HG02642 (cell line): ENCODE results near the gene CERS6.
"Not testable (repeated sequence)": the region's sequence is repeated elsewhere in the genome, so short reads cannot be mapped to it uniquely, and the experiment has no call there.

Experiments
- ATAC-seq: cut with Tn5 transposase; IDR thresholded peaks from one replicate; pipeline ENCODE4 v1.9.1; 2021; ENCODE audit warnings: mild to moderate bottlenecking; ENCODE audit not compliant: unreplicated experiment, poor library complexity

The CERS6 gene

DNA sequence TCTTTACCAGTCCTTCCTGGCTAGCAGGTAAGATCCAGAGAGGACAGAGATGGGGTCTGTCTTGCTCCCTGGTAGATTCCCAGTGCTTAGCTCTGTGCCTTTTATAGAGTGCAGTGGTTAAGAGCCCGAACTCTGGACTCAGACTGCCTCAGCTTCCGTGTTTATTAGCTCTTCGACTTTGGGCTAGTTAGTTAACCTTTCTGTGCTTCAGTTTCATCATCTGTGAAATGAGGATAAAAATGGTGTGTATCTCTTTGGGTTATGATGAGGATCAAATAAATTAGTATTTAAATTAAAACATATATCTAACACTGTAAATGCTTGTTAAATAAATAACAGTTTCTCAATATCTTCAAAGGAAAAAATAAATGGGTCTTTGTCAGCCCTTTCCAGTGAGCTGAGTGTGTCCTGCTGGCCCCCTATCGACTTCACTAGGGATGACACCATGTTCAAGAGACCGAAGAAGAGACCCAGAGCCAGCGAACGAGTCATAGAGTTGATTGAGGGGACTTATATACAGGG is 38.2 kb downstream of the CERS6 start:
- ATAC-seq = no peak

DNA sequence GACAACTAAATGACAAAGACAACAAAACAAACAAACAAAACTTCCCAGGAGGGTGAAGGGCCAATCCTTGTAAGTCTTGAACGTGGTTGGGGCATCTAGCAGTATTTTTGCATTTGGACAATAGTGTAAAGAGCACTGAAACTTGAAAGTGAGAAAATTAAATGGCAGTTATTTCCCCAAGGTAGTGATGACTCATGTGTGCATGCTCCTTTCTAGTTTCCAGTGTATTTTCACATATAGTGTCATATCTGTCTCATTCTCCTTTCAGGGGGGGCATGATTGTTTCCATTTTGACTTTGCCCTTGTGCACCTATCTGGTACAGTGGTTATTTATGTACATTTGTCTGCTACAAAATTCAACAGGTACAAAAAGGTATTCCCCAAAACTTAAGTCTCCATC is 39.5 kb downstream of the CERS6 start:
- ATAC-seq = peak; percentile 90

DNA sequence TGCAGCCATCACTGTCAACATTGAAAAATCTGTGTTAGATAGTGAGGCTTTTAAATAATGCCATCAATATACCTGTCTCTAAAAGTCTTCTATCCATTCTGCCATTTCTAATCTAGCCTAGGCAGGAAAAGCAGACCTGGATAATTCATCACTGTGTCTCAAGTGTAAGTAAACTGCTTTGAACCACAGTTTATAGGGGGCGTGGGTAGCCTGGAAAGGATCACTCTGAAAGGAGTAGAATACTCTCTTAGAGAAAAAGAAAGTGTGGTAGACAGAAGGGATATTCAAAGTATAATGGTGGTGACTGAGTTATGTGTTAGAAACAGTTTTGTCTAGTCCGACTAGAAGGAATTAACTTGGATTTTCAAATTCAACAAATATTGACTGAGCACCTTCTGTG is 40.8 kb downstream of the CERS6 start:
- no peak for ATAC-seq

DNA sequence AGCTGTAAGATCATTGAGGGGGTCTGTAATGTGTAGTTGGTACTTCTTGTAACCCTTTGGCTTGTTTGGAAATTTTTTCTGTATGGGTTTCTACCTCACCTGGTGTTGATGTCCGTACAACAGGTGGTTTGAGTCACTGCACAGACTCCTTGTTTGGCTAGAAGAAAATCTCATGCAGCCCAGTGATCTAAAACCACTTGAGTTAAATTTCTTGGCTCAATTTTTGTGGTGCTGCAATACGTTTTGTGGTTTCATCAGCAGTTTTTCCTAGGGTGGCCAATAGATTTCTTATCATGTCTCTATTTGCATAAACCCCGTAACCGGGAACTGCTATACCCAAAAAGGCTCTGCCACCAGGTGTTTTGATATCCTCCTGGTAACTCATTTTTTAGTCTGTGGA is 43.4 kb downstream of the CERS6 start:
- no peak for ATAC-seq

DNA sequence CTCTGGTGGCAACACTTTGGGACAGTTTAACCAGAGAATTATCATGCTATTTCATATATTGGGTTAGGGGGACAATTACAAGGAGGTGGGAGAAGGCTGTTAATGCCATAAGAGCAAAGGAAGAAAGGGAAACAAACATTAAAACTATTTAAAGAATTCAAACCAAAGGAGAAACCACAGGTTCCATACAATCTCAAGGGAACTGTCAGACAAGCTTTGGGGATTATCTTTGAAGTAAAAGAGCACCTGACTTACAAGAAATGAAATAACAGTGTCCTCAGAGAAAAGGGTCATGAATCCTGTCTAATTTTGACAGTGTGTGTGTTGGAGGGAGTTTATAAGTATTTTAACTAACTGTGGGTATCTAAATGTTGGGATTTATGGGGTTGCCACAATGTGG is 44.4 kb downstream of the CERS6 start:
- ATAC-seq = no peak

DNA sequence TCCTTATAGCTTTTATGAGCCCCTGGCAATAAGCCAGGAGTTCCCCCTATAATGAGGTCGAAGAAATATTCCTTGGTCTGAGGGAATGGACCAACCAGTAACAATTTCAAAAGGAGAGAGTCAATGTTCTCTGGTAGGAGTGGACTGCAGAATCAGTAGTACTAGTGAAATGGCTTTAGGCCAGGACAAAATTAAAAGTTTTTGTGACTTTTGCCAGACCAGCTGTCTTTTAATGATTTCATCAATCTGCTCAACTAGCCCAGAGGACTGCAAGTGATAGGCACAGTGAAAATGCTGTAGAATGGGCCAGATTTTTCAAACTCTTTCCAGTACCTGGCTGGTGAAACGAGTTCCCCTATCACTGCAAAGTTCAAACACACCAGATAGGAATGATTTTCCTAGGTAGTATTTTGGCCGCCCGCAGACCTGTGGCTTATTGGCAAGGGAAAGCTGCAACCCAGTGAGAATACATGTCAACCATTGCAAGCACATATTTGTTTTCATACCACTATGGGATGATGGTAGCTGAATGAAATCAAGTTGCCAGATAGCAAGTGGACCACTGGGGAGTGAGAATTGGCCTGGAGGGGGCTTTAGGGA is 45.5 kb downstream of the CERS6 start:
- ATAC-seq = no peak

DNA sequence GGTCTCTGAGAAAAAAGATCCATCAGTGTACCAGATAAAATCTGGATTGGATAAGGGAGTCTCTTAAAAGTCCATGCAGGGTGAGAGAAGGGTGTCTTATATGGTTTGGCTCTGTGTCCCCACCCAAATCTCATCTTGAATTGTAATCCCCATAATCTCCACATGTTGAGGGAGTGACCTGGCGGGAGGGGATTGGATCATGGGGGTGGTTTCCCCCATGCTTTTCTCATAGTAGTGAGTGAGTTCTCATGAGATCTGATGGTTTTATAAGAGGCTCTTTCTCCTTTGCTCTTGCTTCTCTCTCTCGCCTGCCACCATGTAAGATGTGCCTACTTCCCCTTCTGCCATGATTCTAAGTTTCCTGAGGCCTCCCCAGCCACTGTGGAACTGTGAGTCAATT is 46.8 kb downstream of the CERS6 start:
- not testable (repeated sequence) for ATAC-seq

DNA sequence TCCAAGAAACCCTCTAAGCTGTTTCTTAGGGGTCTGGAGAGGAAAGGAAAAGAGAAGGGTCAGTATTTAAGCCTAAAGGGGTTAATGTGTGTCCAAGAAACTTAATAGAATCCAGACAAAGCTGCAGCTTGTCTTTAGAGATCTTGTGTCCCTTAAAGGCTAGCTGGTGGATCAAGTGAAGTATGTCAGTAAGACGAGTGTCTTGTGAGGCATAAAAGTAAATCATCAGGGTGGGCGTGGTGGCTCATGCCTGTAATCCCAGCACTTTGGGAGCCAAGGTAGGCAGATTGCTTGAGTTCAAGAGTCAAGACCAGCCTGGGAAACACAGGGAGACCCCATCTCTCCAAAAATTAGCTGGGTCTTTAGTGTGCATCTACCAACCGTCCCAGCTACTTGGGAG is 47.8 kb downstream of the CERS6 start:
- no peak for ATAC-seq

DNA sequence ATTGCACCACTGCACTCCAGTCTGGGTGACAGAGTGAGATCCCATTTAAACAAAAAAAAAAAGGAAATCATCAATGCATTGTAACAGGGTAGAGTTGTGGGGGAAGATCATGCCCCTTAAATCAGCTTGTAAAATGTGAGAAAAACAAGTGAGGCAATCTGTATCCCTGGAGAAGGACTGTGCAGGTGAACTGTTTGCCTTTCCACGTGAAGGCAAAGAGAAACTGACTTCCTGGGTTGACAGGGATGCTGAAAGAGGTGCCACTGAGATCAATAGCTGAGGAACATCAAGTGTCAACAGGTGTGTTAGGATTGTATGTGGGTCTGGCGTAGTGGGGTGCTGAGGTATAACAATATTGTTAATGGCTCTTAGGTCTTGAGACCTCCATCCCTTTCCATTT is 48.3 kb downstream of the CERS6 start:
- ATAC-seq = no peak

DNA sequence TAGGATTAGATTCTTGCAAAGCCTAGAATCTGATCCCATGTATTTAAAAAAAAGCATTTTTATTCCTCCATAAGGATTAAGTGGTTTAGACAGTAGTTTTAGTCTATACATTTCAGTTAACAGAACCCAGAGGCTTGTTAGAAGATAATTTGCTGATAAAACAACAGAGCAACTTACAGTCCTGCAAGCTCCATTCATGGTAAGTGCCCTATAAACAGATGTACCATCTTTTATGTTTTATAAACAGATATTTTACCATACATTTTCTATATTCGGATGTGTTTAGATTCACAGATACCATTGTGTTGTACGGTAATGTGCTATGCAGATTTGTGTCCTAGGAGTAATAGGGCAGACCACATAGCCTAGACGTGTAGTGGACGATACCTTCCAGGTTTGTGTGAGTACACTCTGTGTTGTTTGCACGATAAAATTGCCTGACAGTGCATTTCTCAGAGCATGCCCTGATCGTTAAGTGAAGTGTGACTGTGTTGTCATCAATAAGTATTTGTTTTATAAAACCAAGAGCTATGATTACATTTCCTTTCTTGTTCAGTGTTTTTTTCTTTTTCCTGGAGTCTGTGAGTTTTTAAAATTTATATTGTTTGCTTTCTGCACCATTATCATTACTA is 54.2 kb downstream of the CERS6 start:
- ATAC-seq = no peak

DNA sequence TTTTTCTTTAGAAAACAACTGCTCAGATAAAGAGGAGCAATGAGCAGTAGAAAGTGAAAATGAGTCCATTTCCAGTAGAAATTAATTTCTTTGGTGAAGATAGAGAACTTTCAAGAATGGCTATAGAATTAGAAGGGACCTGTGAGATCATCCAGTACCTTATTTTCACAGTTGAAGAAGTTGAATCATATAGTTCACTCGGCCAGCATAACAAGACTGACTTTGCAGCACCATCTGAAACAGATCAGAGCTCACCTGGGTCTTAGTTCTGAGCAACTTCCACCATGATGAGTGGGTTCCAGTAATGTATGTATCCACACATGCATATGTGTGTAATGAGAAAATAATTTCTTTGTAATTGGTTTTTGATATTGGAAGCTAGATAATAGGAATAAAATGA is 58.6 kb downstream of the CERS6 start:
- no peak for ATAC-seq

DNA sequence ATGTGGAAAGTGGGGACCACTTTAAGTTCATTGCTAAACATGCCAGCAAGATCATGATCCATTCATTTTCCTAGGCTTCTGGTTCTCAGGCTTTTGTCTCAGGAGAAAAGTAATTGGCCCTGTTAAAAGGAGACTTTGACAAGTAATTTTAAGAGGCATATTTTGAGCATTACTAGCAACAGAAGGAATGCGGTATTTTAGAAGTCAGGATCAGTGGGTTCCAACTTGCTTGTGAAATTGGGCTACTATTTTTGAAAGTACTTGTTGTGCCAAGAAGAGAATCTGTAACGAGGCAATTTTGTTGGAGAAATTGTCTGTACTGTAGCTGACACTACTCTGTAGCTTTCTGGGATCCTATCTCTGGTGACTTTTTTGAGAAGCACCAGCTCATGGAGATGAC is 59.4 kb downstream of the CERS6 start:
- no peak for ATAC-seq

DNA sequence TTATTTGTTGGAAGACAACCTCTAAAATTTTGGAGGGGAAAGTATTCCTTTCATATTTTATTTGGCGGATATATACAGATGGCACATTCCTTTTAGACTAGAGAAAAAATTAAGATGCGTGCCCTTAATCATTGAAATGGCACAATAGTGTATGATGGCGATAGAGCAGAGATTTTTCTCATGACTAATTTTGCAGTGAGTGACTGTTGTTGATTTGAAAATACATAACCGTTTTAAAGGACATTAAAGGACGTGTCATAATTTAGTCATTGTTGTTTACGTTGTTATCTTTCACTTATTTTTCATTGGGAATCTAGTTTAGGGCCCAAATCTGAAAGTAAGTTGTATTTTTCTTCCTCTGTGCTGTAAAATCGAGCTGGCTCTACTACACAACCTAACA is 61.7 kb downstream of the CERS6 start:
- no peak for ATAC-seq

DNA sequence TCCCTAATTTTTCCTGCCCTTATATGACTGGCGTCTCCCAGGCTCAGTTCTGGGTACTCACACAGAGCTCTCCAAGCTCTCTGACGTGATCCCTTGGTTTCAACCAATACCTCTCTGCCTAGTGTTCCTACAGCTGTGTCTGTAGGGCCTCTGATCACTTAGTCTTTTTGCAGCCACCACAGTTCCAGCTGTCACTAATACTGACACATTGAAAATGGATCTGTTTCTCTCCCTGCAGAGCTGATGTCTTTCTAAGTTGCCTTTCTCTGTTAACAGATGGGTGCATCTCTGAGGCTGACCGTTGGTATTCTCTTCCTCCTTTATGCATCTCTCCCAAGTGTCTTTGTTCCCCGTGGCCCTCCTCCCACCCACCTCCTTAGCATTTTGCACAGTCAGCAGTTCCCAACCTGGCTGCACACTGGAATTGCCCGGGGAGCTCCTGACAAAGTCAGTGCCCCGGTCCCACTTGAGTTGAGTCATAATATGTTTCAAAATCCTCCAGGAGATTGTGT is 62.5 kb downstream of the CERS6 start:
- ATAC-seq = peak; percentile 50

DNA sequence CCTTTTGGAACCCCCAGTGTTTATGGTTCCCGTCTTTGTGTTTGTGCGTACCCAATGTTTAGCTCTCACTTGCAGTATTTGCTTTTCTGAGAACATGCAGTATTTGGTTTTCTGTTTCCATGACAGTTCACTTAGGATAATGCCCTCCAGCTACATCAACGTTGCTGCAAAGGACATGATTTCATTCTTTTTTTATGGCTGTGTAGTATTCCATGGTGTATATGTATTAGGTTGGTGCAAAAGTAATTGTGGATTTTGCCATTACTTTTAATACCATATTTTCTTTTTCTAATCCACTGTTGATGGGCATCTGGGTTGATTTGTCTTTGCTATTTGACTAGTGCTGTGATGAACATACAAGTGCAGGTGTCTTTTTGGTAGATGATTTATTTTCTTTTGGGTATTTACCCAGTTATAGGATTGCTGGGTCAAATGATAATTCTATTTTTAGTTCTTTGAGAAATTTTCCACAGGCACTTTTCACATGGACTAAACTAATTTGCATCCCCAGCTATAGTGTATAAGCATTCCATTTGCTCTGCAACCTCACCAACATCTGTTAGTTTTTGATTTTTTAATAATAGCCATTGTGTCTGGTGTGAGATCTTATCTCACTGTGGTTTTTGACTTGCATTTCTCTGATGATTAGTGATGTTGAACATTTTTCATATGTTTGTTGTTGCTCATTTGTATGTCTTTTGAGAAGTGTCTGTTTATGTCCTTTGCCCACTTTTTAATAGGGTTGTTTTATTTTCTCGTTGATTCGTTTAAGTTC is 63.6 kb downstream of the CERS6 start:
- ATAC-seq = no peak

DNA sequence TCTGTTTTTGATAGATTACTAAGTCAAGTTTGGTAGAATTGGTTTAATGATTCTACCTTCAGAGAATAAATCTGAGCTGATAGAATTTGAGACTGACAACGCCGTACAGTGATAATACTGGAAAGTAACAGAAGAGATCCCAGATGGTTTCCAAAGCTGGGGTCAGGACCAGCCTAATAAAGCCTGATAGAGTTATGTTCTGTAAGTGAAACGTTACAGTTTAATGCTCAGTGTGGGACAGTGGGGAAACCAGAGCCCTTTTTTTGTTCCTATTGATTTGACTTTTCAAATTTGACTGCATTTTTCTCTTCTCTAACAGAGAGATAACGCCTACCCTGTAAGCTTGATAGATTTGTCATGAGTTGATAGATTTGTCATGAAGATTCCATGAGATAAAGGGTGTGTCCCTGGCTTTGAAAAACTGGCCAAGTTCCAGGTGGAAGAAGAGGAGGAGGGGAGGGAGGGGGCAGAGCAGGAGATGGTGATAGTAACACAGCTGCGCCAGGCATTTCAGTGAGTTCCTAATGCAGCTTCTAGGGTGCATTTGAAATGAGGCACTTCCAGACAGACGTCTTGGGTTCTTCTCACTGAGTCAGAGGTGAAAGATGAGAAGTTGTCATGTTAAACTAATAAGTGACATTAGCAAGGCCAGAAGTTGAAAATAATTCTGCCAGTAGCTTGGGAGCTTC is 65.1 kb downstream of the CERS6 start:
- ATAC-seq = no peak

DNA sequence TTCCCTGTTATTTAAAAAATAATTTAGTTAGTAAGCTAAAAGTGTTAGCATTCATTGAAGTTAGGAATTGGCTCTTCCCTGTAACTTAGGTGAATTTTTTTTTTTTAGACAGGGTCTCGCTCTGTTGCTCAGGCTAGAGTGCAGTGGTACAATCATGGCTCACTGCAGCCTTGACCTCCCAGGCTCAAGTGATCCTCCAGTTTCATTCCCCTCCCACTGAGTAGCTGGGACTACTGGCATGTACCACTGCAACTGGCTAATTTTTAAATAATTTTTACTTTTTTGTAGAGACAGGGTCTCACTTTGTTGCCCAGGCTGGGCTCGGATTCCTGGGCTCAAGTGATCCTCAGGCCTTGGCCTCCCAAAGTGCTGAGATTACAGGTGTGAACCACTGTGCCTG is 66.4 kb downstream of the CERS6 start:
- no peak for ATAC-seq

DNA sequence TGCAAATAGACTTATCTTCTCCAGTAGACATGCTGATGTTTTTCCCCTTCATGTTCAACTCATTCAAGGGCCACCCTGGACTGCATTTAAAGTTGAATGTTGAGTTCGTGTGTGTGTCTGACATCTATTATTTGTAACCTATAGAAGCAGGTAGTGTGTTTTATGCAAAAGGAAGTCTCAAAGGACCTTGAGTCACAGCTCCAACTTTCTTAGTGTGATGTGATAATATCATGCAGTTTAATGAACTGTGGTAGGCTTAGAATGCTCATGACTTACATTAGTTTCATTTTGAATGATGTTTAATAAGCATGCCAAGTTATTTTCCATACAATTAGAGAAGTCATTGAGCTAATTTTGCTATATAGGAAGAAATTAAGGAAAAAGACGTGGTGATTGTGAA is 67.9 kb downstream of the CERS6 start:
- no peak for ATAC-seq

DNA sequence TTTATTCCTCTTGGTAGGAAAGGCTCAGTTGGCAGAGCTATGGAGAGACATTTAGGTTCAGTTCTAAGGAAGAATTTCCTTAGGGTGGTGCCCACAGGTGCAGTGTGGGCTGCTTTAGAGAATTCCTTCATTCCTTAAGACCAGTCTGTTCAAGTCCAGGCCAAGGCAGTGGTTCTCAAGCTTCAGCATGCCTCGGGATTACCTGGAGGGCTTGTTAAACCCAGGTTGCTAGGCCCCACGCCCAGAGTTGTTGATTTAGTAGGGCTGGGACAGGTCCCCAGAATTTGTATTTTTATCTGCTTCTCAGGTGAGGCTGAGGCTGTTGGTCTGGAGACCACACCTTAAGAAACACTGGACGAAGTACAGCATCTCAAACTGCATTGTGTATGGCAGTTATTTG is 68.9 kb downstream of the CERS6 start:
- ATAC-seq = no peak

DNA sequence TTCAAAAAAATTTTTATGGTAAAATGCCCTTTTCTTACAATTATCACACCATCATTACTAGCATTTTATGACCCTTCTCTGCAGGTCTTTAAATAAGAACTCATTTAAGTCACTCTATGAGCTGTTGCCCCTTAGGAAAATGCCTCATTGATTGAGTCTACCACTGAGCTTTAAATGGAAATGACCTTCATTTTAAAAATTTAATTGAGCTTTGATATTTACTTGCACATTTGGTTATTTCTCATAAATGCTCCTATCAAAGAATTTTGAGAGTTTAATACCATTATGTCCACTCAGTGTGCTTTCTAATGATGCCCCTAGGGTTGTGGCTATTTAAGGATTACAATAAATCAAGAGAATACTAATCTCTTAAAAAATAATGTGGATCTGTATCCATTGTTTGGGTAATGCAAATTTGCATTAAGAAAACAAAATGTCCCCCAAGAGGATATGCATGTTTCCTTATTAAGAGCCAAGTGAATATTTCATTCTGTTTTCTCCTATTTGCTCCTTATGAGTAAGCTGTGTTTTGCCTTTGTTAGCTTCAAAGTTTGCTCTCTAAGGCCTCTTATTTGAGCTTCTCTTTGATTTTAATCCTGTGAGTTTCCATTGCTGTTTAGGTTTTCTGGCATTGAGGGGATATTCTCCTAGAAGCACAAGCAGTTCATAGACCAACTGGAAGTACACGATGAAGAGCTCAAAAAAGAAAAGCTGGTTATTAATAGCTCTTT is 69.8 kb downstream of the CERS6 start:
- no peak for ATAC-seq
